ENCODE measurements around the gene SPRED2.

- TF ChIP-seq CTCF (IDR thresholded peaks at IDR 0.05; ENCODE audit: poor library complexity, severe bottlenecking) = no peak
- no peak for TF ChIP-seq MXI1 (conservative IDR thresholded peaks at IDR 0.05; ENCODE audit: poor library complexity, severe bottlenecking)
- TF ChIP-seq, protein P1, sequence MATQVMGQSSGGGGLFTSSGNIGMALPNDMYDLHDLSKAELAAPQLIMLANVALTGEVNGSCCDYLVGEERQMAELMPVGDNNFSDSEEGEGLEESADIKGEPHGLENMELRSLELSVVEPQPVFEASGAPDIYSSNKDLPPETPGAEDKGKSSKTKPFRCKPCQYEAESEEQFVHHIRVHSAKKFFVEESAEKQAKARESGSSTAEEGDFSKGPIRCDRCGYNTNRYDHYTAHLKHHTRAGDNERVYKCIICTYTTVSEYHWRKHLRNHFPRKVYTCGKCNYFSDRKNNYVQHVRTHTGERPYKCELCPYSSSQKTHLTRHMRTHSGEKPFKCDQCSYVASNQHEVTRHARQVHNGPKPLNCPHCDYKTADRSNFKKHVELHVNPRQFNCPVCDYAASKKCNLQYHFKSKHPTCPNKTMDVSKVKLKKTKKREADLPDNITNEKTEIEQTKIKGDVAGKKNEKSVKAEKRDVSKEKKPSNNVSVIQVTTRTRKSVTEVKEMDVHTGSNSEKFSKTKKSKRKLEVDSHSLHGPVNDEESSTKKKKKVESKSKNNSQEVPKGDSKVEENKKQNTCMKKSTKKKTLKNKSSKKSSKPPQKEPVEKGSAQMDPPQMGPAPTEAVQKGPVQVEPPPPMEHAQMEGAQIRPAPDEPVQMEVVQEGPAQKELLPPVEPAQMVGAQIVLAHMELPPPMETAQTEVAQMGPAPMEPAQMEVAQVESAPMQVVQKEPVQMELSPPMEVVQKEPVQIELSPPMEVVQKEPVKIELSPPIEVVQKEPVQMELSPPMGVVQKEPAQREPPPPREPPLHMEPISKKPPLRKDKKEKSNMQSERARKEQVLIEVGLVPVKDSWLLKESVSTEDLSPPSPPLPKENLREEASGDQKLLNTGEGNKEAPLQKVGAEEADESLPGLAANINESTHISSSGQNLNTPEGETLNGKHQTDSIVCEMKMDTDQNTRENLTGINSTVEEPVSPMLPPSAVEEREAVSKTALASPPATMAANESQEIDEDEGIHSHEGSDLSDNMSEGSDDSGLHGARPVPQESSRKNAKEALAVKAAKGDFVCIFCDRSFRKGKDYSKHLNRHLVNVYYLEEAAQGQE (IDR thresholded peaks at IDR 0.05; ENCODE audit: borderline replicate concordance) = no peak
- TF ChIP-seq TAF1 (IDR thresholded peaks at IDR 0.05; ENCODE audit: low read depth) = no peak
- TF ChIP-seq POLR2AphosphoS5 (IDR thresholded peaks at IDR 0.05) = no peak
- no peak for TF ChIP-seq RAD21 (conservative IDR thresholded peaks at IDR 0.05)
- TF ChIP-seq SMC3 (conservative IDR thresholded peaks at IDR 0.05; ENCODE audit: poor library complexity) = no peak
- TF ChIP-seq EP300 (conservative IDR thresholded peaks at IDR 0.05; ENCODE audit: poor library complexity, severe bottlenecking) = no peak
- no peak for TF ChIP-seq EZH2 (IDR thresholded peaks at IDR 0.05; ENCODE audit: borderline replicate concordance, insufficient read depth, low read length, poor library complexity, severe bottlenecking)
Observed at GRCh38 chr2:65345631-65346030, 86.8 kb downstream of the SPRED2 start.
